ENCODE results near the gene MTMR4. TPM values are rescaled to one million over a fixed set of nuclear protein-coding genes. Genes with fewer than 3 reads are reported as not detected.

Gene MTMR4
- total RNA-seq, 1 donor from 2014 or later, result 24.6 TPM

DNA sequence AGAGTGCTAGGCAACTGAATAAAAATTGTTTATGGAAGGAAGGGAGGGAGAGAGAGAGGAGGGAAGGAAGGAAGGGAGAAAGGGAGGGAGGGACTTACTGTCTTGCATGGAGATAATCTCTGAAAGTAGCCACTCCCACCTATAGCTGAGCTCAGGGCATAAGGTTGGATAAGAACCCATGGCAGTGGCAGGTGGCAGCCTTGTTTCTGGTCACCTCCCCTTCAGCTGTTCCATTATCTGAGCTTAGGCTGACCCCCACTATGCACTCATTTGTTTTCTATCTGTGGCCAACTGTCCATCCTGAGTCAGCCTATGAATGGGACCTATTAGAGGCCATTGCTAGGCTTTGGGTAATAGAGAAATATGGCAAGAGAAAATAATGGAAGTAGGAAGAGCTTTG is 25.3 kb upstream of the MTMR4 start:
- intact Hi-C loops (cut with DNase I), result no loop called here
- peak overlapping the region in 1 of 2 donors; percentile 14 for H3K27ac ChIP-seq
- H3K4me1 ChIP-seq, result no peaks in the 10 kb centered on the region
- no peak overlapping the region for H3K4me3 ChIP-seq
- H3K9me3 ChIP-seq, result no peaks in the 10 kb centered on the region
- no peak for DNase-seq (ENCODE audit: low spot score in 2 of 2)
- no peak for TF ChIP-seq CTCF (IDR thresholded peaks at IDR 0.05)
- H3K27me3 ChIP-seq, result no peaks in the 10 kb centered on the region
- H3K36me3 ChIP-seq, result no peaks in the 10 kb centered on the region

DNA sequence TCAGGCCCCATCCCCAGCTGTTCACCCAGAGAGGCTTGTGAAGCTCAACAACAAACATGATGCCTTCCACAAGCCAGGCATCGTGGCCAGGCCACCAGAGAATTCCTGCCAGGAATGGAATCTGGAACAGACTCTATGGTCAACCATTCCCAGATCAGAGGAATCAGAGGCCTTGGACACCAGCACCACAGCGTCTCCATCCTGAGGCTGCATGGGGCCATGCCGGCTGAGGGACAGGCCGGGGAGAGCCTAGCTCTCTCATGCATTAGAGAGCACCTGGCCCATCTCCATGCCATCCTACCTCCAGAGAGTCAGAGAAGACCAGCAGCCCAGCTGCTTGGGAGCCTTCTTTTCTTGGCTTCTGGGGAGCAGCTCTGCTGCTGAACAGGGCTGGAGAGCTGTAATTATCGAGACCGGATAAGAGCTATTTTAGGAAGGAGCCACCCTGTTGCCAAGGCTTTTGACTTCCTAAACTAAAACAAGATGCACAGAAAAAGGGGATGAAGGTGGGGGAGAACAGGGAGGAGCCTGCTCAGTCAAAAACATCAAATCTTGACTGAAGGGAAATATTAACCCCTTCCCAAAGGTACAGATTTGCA is 24.5 kb upstream of the MTMR4 start:
- no peak for TF ChIP-seq CTCF (IDR thresholded peaks at IDR 0.05)
- Histone ChIP-seq H3K27me3 (no peaks in the 10 kb centered on the region), H3K27ac (peak overlapping the region; percentile 14 to 30), H3K4me1 (no peaks in the 10 kb centered on the region), H3K9me3 (no peaks in the 10 kb centered on the region), H3K36me3 (no peaks in the 10 kb centered on the region), H3K4me3 (no peak overlapping the region)
- intact Hi-C loops (cut with DNase I), result no loop called here
- DNase-seq (ENCODE audit: low spot score in 2 of 2), result no peak

DNA sequence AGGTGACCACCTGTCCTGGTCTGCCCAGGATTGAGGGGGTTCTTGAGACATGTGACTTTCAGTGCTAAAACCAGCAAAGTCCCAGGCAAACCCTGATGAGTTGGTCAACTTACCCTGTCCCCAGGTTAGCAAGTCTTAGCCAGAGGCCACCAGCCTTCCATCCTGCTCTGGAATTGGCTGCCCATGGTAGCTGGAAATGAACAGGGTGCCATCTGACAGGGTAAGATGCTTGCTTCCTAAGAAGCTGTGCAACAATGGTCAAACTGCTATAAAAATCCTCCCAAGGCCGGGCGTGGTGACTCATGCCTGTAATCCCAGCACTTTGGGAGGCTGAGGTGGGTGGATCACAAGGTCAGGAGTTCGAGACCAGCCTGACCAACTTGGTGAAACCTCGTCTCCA is 22.8 kb upstream of the MTMR4 start:
- DNase-seq (ENCODE audit: low spot score in 2 of 2), result no peak
- H3K9me3 ChIP-seq, result no peaks in the 10 kb centered on the region
- intact Hi-C loops (cut with DNase I), result no loop called here

GRCh38 chr17:58536542-58536941 is 22.1 kb upstream of the MTMR4 start:
- Histone ChIP-seq H3K9me3 (no peaks in the 10 kb centered on the region), H3K4me1 (peaks cover 0 to 7% of the 10 kb centered on the region in 2 donors)

More for the DNA sequence above, 22.8 kb upstream of the MTMR4 start:
- Histone ChIP-seq H3K36me3 (no peaks in the 10 kb centered on the region), H3K27ac (no peak overlapping the region), H3K27me3 (no peaks in the 10 kb centered on the region), H3K4me3 (no peak overlapping the region), H3K4me1 (peaks cover 0 to 6% of the 10 kb centered on the region in 2 donors)
- no peak for TF ChIP-seq CTCF (IDR thresholded peaks at IDR 0.05)

DNA sequence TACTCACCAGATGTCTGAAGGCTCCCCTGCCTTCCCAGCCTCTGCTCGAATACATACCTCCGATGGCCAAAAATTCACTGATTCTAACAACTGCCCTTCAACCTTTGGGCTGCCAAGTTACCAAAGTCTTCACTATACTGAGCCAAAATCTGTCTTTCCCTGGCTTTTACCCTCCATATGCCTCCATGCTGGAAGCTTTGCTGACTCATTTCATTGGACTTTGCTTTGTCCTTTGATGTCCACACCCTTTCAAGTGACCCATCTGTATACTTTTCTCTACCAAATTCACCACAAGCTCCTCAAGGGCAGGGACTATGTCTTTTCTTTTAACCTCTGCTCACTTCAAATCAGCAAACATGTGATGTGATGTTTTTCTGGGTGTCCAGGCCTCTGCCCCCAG is 21.0 kb upstream of the MTMR4 start:
- no peak overlapping the region for H3K27ac ChIP-seq
- H3K4me1 ChIP-seq, result peaks cover 4 to 11% of the 10 kb centered on the region in 2 donors
- no peaks in the 10 kb centered on the region for H3K27me3 ChIP-seq
- no peak for DNase-seq (ENCODE audit: low spot score in 2 of 2)
- H3K9me3 ChIP-seq, result no peaks in the 10 kb centered on the region
- no peak for TF ChIP-seq CTCF (IDR thresholded peaks at IDR 0.05)
- no peak overlapping the region for H3K4me3 ChIP-seq
- intact Hi-C loops (cut with DNase I), result no loop called here
- H3K36me3 ChIP-seq, result no peaks in the 10 kb centered on the region

More at GRCh38 chr17:58536542-58536941, 22.1 kb upstream of the MTMR4 start:
- H3K27ac ChIP-seq, result no peak overlapping the region
- intact Hi-C loops (cut with DNase I), result no loop called here
- no peaks in the 10 kb centered on the region for H3K27me3 ChIP-seq
- no peak for DNase-seq (ENCODE audit: low spot score in 2 of 2)
- H3K36me3 ChIP-seq, result no peaks in the 10 kb centered on the region
- H3K4me3 ChIP-seq, result no peak overlapping the region
- no peak for TF ChIP-seq CTCF (IDR thresholded peaks at IDR 0.05)

Measured in ascending aorta (tissue), 2 donors.